ENCODE data around the gene CPSF4L.

Gene CPSF4L

GRCh38 chr17:73266796-73267195, 5.1 kb upstream of the CPSF4L start:
- POLR2A ChIA-PET, result no interaction called here
- CTCF ChIA-PET, result interaction anchor here (0.6 to 4.0 kb wide), 5 partner anchors 10 to 103 kb away, joined by 3 to 19 read pairs (median 8); no protein-coding TSS in a partner anchor
- no peaks in the 10 kb centered on the region for H3K36me3 ChIP-seq (ENCODE audit: control insufficient read depth in 2 of 2, insufficient read depth in 1 of 2, low read length in 2 of 2)
- no peak overlapping the region for H3K27ac ChIP-seq (ENCODE audit: extremely low read depth, low read depth, low read length)
- H3K4me1 ChIP-seq (ENCODE audit: control insufficient read depth, insufficient read depth, low read length), result no peaks in the 10 kb centered on the region
- no peak overlapping the region for H3K4me3 ChIP-seq (ENCODE audit: low read depth, low read length)
- TF ChIP-seq EGR2 (tag by site-specific recombination; IDR thresholded peaks at IDR 0.05; ENCODE audit: low read depth), result no peak
- TF ChIP-seq ZNF677 (tag by site-specific recombination; IDR thresholded peaks at IDR 0.05), result no peak
- TF ChIP-seq ZNF660 (tag by site-specific recombination; IDR thresholded peaks at IDR 0.05), result no peak
- no peak for TF ChIP-seq ZBTB26 (tag by site-specific recombination; optimal IDR thresholded peaks at IDR 0.05)
- TF ChIP-seq ZNF324 (tag by site-specific recombination; IDR thresholded peaks at IDR 0.05), result no peak
- no peak for TF ChIP-seq ZFP69B (tag by site-specific recombination; IDR thresholded peaks at IDR 0.05)
- TF ChIP-seq ZNF626 (tag by site-specific recombination; IDR thresholded peaks at IDR 0.05), result no peak
- TF ChIP-seq ZBTB6 (tag by site-specific recombination; IDR thresholded peaks at IDR 0.05), result no peak
- no peak for TF ChIP-seq ZNF600 (tag by site-specific recombination; IDR thresholded peaks at IDR 0.05)
- TF ChIP-seq ZNF404 (tag by site-specific recombination; IDR thresholded peaks at IDR 0.05), result no peak
- TF ChIP-seq ZNF23 (tag by site-specific recombination; IDR thresholded peaks at IDR 0.05; ENCODE audit: borderline replicate concordance), result no peak
- TF ChIP-seq ZNF184 (tag by site-specific recombination; IDR thresholded peaks at IDR 0.05), result no peak
- no peak for TF ChIP-seq SP2 (tag by site-specific recombination; IDR thresholded peaks at IDR 0.05)
- TF ChIP-seq ZNF664 (tag by site-specific recombination; IDR thresholded peaks at IDR 0.05), result no peak
- TF ChIP-seq ZNF202 (tag by site-specific recombination; IDR thresholded peaks at IDR 0.05; ENCODE audit: borderline replicate concordance), result no peak
- no peak for TF ChIP-seq KLF17 (tag by site-specific recombination; IDR thresholded peaks at IDR 0.05)
- no peak for TF ChIP-seq ZNF350 (tag by site-specific recombination; IDR thresholded peaks at IDR 0.05)
- TF ChIP-seq ZEB2 (tag by site-specific recombination; IDR thresholded peaks at IDR 0.05), result no peak
- no peak for TF ChIP-seq ZNF114 (tag by site-specific recombination; IDR thresholded peaks at IDR 0.05)
- H3K9me3 ChIP-seq (ENCODE audit: control insufficient read depth, insufficient read depth, low read depth, low read length), result no peaks in the 10 kb centered on the region

- Histone ChIP-seq H3K36me3 (ENCODE audit: control insufficient read depth in 2 of 2, insufficient read depth in 1 of 2, low read length in 2 of 2) (no peaks in the 10 kb centered on the region), H3K4me1 (ENCODE audit: control insufficient read depth, insufficient read depth, low read length) (no peaks in the 10 kb centered on the region), H3K4me3 (ENCODE audit: low read depth, low read length) (no peak overlapping the region), H3K9me3 (ENCODE audit: control insufficient read depth, insufficient read depth, low read depth, low read length) (no peaks in the 10 kb centered on the region), H3K27ac (ENCODE audit: extremely low read depth, low read depth, low read length) (no peak overlapping the region)
- ChIA-PET POLR2A (no interaction called here), CTCF (interaction anchor here (0.9 to 4.0 kb wide), 4 partner anchors 10 to 104 kb away, joined by 4 to 19 read pairs (median 9); no protein-coding TSS in a partner anchor)
- TF ChIP-seq ZNF394 (tag by site-specific recombination; IDR thresholded peaks at IDR 0.05; ENCODE audit: borderline replicate concordance) (no peak), BCL11A (tag by site-specific recombination; IDR thresholded peaks at IDR 0.05; ENCODE audit: low read depth) (no peak), ZNF362 (tag by site-specific recombination; IDR thresholded peaks at IDR 0.05) (no peak), PRDM2 (tag by site-specific recombination; IDR thresholded peaks at IDR 0.05; ENCODE audit: borderline replicate concordance) (no peak), ZNF791 (tag by site-specific recombination; IDR thresholded peaks at IDR 0.05) (no peak)
These were observed 4.3 kb upstream of the CPSF4L start for GRCh38 chr17:73265646-73266640.
